Measurements from ENCODE around the gene SSTR3. TPM values are rescaled to one million over a fixed set of nuclear protein-coding genes. Genes with fewer than 3 reads are reported as not detected.
A peak's percentile ranks its signal among the peaks of the same experiment; 100 is the strongest.

The SSTR3 gene
- total RNA-seq, 1 donor from 2014 or later: 1.7 TPM

- DNase-seq (ENCODE audit: low spot score): peak; percentile 40
Measured at GRCh38 chr22:37197451-37198257, 14.6 kb downstream of the SSTR3 start.

DNA sequence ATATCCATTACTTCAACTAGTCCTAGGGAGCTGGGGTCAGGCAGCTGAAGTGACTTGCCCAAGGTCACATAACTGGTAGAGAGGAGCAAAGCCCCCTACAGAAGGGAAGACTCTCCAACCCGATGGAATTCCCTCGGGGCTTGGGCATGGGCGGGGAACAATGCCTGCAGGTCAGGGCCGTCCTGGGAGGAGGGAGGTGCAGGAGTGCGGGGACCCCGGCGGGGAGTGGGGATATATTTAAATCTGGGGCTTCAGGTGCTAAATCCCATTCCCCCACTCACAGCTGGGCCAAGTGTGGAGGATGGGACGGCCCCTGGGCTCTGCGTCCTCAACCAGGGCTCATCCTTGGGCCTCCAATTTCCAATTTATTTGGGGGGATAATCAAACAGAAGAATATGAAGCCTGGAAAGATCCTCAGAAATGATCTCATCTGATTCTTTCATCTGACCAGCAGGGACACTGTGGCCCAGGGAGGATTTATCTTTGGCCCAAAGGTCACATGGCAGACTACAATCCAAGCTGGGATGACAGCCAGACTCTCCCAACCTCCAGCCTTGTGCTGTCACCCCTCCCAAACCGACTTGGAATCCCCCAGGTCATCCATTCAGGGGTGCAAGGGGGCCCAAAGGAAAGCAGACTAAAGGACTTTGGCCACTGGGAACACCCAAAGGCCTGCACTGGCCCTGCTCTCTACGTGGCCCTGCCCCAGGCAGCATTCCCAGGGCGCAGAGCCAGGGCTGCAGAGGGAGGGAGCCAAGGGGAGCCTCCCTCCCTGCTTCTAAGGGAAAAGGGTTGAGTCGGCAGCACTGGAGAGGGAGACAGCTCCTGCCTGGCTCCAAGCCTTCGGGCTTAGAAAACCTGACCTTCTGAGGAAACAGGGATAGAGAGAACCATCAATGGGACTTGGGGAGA is 15.5 kb downstream of the SSTR3 start:
- DNase-seq (ENCODE audit: low spot score): peak; percentile 93

GRCh38 chr22:37195921-37196320 is 16.4 kb downstream of the SSTR3 start:
- DNase-seq (ENCODE audit: low spot score): peak; percentile 51

- no peak for DNase-seq (ENCODE audit: low spot score)
Measured at GRCh38 chr22:37194750-37195149, 17.5 kb downstream of the SSTR3 start.

- peak; percentile 49 for DNase-seq (ENCODE audit: low spot score)
Measured at GRCh38 chr22:37193629-37194191, 18.6 kb downstream of the SSTR3 start.

DNA sequence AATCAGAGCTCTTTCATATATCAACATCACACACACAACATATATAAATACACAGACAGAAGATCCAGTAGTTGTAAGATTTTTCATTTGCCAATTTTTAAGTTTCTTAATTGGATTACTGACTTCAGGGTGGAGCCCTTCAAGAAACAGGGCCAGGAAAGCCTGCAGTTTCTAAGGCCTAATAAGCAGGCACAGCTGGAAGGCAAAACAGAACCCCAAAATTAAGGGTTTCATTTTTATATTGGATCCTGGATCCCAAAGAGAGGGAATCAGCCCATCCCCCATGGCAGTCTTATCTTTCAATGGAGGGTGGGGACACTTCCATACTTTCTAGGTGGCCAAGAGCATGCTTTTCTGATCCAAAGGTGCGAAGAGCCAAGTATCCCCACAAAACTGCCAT is 19.5 kb downstream of the SSTR3 start:
- DNase-seq (ENCODE audit: low spot score): no peak

DNA sequence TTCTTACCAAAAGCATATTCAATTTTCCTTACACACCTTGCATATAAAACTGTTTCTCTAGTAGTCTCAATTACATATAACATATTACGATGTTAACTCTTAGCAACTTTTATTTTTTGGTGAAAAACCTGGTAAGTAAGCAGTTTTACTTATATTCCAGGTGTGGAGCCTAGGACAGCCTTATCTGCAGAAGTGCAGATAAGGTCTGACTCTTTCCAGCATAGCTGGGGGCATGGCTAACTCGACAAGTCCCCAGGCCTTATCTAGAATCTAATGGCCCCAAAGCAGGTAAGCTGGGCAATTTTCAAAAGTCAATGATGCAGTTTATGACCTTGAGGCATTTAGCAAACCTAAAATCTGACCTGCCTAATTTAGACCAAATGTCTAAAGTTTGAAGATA is 20.1 kb downstream of the SSTR3 start:
- DNase-seq (ENCODE audit: low spot score): no peak

- DNase-seq (ENCODE audit: low spot score): no peak
Measured at GRCh38 chr22:37190262-37190780, 22.0 kb downstream of the SSTR3 start.

GRCh38 chr22:37188901-37189466 is 23.3 kb downstream of the SSTR3 start:
- DNase-seq (ENCODE audit: low spot score): peak; percentile 83

DNA sequence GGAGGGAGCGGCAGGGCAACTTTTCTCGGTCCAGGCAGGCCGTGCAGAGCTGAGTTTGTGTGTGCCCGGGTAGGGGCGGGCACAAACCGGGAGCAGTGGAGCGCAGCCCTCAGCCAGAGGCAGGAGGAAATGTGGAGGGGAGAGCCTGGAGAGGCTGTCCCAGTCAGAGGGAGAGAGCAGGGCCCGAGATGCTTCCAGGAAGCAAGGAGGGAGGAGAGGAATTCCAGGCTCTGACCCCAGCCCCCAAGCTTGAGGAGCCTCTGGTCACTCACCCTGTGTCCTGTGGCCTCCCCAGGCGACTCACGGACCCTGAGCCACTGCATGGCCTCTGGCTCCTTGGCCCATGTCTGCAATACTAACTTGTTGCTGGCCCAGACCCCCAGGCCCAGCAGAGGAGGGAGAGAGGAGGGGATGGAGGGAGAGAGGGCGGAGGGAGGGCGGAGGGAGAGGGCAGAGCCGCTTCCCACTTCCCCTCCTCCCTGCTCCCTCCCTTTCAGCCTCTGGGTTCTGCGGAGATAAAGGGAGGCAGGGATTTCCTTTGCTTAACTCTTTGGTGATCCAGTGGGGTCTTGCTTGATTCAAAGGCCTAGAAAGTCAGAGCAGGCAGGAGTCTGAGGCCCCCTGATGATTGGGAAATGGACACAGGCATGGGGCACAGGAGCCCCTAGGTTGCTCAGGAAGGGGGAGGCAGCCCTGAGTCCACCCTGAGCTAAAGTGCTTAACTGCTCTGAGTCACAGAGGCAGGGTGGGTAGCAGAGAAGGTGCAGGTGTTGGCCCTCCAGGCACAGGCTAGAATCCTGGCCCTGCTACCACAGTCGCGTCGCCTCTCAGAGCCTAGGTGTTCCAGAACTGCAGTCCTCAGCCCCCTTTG is 24.2 kb downstream of the SSTR3 start, which contains the start of gene C1QTNF6:
C1QTNF6 (minus strand) TSS at position 357 of the 871 bp plus-strand sequence; CDS start at position 323, 34 bp downstream.
- DNase-seq (ENCODE audit: low spot score): peak; percentile 96

GRCh38 chr22:37187552-37187890 is 24.8 kb downstream of the SSTR3 start:
- peak; percentile 57 for DNase-seq (ENCODE audit: low spot score)

DNA sequence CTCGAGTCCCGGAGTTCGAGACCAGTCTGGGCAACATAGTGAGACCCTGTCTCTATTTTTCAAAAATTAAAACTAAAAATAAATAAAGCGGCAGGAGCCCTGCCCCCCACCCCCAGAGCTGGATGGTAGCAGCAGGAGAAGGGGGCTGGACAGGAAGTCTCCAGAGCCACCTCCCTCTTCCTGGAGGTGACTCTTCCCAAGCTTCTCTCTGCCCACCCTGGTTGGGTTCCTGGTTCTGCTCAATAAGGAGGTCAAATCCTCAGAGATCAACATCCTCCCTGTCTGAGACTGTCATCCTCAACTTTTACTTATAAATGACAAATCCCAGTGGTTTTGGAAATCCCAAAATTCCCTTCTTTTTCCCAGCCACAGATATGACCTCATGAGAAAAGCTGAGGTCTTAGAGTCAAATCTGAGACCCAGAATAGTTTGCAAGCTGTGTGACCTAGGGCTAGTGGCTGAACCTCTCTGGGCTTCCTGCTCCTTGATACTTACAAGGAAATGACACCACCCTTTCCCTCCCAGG is 25.2 kb downstream of the SSTR3 start:
- DNase-seq (ENCODE audit: low spot score): peak; percentile 53

GRCh38 chr22:37186228-37186996 is 25.9 kb downstream of the SSTR3 start:
- DNase-seq (ENCODE audit: low spot score): peak; percentile 66

DNA sequence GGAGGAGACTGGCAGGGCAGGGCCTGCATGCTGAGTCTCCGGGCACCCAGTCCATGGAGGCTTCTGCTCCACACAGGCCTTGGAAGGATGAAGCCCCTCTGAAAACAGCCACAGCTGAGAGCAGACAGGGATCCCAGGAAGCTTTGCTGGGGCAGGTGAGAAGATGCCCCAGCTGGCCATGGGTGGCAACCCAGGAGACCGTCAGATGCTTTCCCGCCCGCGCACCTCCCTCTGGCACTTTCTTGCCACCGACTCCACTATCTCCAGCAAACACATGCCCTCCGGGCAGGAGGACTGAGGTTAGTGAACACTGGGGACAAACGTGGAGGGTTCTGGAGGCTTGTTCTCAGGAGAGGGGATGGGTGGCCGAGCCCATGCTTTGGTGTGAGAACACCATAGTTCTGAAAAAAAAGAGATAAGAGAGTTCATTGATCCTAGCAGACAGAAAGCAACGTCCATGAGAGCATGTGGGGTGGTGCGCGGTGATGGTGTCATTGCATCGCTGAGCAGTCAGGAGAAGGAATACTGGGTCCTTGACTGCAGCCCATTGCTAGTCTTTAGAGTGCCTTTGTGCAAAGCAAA is 26.5 kb downstream of the SSTR3 start:
- DNase-seq (ENCODE audit: low spot score): no peak

- no peak for DNase-seq (ENCODE audit: low spot score)
Measured at GRCh38 chr22:37184816-37185541, 27.3 kb downstream of the SSTR3 start.

DNA sequence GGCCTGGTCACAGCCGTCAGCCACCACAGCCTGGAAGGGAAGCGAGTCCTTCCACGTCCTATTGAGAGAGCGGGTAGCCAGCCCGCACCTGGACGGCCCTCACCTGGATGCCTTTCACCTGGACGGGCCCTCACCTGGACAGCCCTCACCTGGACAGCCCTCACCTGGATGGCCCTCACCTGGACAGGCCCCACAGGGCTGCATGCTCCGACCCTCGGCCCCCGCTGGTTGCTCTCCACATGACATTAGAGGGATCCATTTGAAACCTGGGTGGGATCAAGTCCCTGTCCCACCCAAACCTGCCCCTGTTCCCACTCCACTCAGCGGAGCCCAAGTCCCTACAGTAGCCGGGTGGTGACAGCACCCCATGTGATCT is 27.9 kb downstream of the SSTR3 start:
- no peak for DNase-seq (ENCODE audit: low spot score)

- DNase-seq (ENCODE audit: low spot score): no peak
Measured at GRCh38 chr22:37183432-37184379, 28.6 kb downstream of the SSTR3 start.

GRCh38 chr22:37182949-37183245 is 29.4 kb downstream of the SSTR3 start:
- no peak for DNase-seq (ENCODE audit: low spot score)

All from umbilical cord (tissue), 2 donors.